ENCODE results near the gene OSBPL10.

DNA sequence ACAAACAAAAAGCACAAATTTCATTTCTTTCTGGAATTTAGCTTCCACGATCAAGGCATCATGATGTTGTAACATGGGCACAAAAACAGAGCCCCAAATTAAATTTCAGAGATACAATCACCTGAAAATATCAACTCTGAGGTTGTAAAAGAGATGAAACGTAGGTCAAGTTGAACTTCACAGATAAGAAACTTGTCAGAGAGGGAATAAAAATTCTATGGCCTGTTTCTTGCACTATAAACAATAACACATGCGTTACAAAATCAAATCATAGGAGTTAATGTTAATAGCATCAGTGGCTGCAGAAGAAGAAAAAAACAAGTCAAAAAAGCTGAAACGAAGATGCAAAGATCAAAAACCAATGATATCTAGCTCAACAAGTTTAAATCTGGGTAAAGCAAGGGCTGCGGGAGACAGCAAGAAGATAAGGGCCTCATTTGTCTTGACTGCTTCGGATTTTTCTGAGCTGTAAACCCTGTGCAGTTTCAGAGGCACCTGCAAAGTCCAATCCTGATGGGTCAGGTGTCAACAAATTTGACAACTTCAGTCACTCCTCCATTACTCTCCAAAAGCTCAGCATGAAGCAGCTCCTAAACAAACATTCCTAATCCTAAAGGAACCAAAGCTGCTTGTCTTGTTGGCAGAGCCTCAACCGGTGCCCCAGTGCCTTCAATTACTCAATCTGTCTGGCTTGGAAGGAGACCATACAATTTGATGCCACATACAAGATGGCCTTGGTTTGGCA, 228.6 kb downstream of the OSBPL10 start:
- TF ChIP-seq, protein P1, sequence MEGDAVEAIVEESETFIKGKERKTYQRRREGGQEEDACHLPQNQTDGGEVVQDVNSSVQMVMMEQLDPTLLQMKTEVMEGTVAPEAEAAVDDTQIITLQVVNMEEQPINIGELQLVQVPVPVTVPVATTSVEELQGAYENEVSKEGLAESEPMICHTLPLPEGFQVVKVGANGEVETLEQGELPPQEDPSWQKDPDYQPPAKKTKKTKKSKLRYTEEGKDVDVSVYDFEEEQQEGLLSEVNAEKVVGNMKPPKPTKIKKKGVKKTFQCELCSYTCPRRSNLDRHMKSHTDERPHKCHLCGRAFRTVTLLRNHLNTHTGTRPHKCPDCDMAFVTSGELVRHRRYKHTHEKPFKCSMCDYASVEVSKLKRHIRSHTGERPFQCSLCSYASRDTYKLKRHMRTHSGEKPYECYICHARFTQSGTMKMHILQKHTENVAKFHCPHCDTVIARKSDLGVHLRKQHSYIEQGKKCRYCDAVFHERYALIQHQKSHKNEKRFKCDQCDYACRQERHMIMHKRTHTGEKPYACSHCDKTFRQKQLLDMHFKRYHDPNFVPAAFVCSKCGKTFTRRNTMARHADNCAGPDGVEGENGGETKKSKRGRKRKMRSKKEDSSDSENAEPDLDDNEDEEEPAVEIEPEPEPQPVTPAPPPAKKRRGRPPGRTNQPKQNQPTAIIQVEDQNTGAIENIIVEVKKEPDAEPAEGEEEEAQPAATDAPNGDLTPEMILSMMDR (conservative IDR thresholded peaks at IDR 0.05 in 1 of 2, IDR thresholded peaks at IDR 0.05 in 1 of 2; ENCODE audit: low read depth in 1 of 2, low read length in 2 of 2): no peak
- no peak for TF ChIP-seq EZH2 (IDR thresholded peaks at IDR 0.05; ENCODE audit: low read length, missing control alignments)

All from fibroblast of lung (primary cell).